HEK293 (cell line): ENCODE measurements around the gene NDUFC2.

Source experiments
- CTCF ChIA-PET: fragments of 350-600 bp; formaldehyde crosslinking; extraction: SDS; loops from one replicate; lab custom pipeline; 2021; ENCODE audit warnings: antibody characterized with exemption; lab: Yijun Ruan, JAX
- POLR2A ChIA-PET: fragments of 300-600 bp; formaldehyde crosslinking; extraction: SDS; loops from one replicate; lab custom pipeline; 2020; ENCODE audit warnings: antibody characterized with exemption, inconsistent platforms; lab: Yijun Ruan, JAX
- H3K27ac ChIP-seq: fragments of 200-500 bp; sonication (Bioruptor generic); 2 replicates; pipeline ENCODE4 v1.5.1; 2014; ENCODE audit warnings: low read depth, low read length, control low read depth, inconsistent platforms; ENCODE audit errors: extremely low read depth
- H3K36me3 ChIP-seq, 2 experiments: fragments of 200-500 bp in 1 of 2; sonication (Bioruptor generic) in 1 of 2; 1 replicate in 1 of 2; 2 replicates in 1 of 2; pipeline ENCODE4 v1.5.1; 2014 to 2017; ENCODE audit warnings: inconsistent platforms in 2 of 2, low read length in 2 of 2; ENCODE audit not compliant: control insufficient read depth in 2 of 2, insufficient read depth in 1 of 2
- H3K4me1 ChIP-seq: fragments of 200-500 bp; sonication (Bioruptor generic); 2 replicates; pipeline ENCODE4 v1.5.1; 2014; ENCODE audit warnings: mild to moderate bottlenecking, low read length, inconsistent platforms; ENCODE audit not compliant: control insufficient read depth, insufficient read depth
- H3K4me3 ChIP-seq: 2 replicates; pipeline ENCODE4 v1.5.1; 2011; ENCODE audit warnings: low read depth, mild to moderate bottlenecking, control low read depth, low read length, moderate library complexity
- H3K9me3 ChIP-seq: fragments of 200-500 bp; sonication (Bioruptor generic); 2 replicates; pipeline ENCODE4 v1.5.1; 2014; ENCODE audit warnings: low read depth, low read length, inconsistent platforms; ENCODE audit not compliant: control insufficient read depth, insufficient read depth
- HIC1 ChIP-seq: fragments of 450-650 bp; formaldehyde crosslinking; IDR thresholded peaks from 2 replicates; pipeline ENCODE4 v1.5.1; 2016; ENCODE audit warnings: missing biosample characterization, missing genetic modification characterization
- KLF8 ChIP-seq: fragments of 450-650 bp; formaldehyde crosslinking; IDR thresholded peaks from 2 replicates; pipeline ENCODE4 v1.5.1; 2016; ENCODE audit warnings: missing biosample characterization, missing genetic modification characterization
- MZF1 ChIP-seq: fragments of 450-650 bp; formaldehyde crosslinking; IDR thresholded peaks from 2 replicates; pipeline ENCODE4 v1.5.1; 2017; ENCODE audit warnings: missing biosample characterization, missing genetic modification characterization, borderline replicate concordance
- OSR2 ChIP-seq: fragments of 450-650 bp; formaldehyde crosslinking; IDR thresholded peaks from 2 replicates; pipeline ENCODE4 v1.5.1; 2016; ENCODE audit warnings: missing biosample characterization, missing genetic modification characterization
- TCF7L2 ChIP-seq: IDR thresholded peaks from 2 replicates; pipeline ENCODE4 v1.6.1; 2011; ENCODE audit warnings: low read depth, mild to moderate bottlenecking, inconsistent platforms, low read length, moderate library complexity, borderline replicate concordance
- ZBTB11 ChIP-seq: fragments of 450-650 bp; formaldehyde crosslinking; conservative IDR thresholded peaks from 2 replicates; pipeline ENCODE4 v1.5.1; 2016; ENCODE audit warnings: low read depth, missing biosample characterization, missing genetic modification characterization
- ZIC2 ChIP-seq: fragments of 450-650 bp; formaldehyde crosslinking; IDR thresholded peaks from 2 replicates; pipeline ENCODE4 v1.5.1; 2016; ENCODE audit warnings: missing biosample characterization, missing genetic modification characterization
- ZNF157 ChIP-seq: fragments of 450-650 bp; formaldehyde crosslinking; IDR thresholded peaks from 2 replicates; pipeline ENCODE4 v1.5.1; 2016; ENCODE audit warnings: missing biosample characterization, missing genetic modification characterization
- ZNF239 ChIP-seq: fragments of 450-650 bp; formaldehyde crosslinking; IDR thresholded peaks from 2 replicates; pipeline ENCODE4 v1.5.1; 2016; ENCODE audit warnings: missing biosample characterization, missing genetic modification characterization
- ZNF274 ChIP-seq, 2 experiments: fragments of 200-500 bp in 1 of 2; fragments of 450-650 bp in 1 of 2; sonication (Bioruptor generic) in 1 of 2; formaldehyde crosslinking in 1 of 2; IDR thresholded peaks; 2 replicates each; pipeline versions ENCODE4 v1.5.1 to v1.6.1; 2014 to 2016; ENCODE audit warnings: borderline replicate concordance in 1 of 2, inconsistent platforms in 1 of 2, low read length in 1 of 2, missing biosample characterization in 1 of 2, missing genetic modification characterization in 1 of 2
- ZNF280C ChIP-seq: fragments of 450-650 bp; formaldehyde crosslinking; IDR thresholded peaks from 2 replicates; pipeline ENCODE4 v1.5.1; 2016; ENCODE audit warnings: missing biosample characterization, missing genetic modification characterization
- ZNF311 ChIP-seq: fragments of 450-650 bp; formaldehyde crosslinking; IDR thresholded peaks from 2 replicates; pipeline ENCODE4 v1.5.1; 2017; ENCODE audit warnings: missing biosample characterization, missing genetic modification characterization, borderline replicate concordance
- ZNF350 ChIP-seq: fragments of 450-650 bp; formaldehyde crosslinking; IDR thresholded peaks from 2 replicates; pipeline ENCODE4 v1.5.0; 2017; ENCODE audit warnings: missing biosample characterization, mild to moderate bottlenecking, missing genetic modification characterization
- ZNF398 ChIP-seq: fragments of 450-650 bp; formaldehyde crosslinking; IDR thresholded peaks from 2 replicates; pipeline ENCODE4 v1.5.1; 2017; ENCODE audit warnings: missing biosample characterization, missing genetic modification characterization
- ZNF529 ChIP-seq: fragments of 450-650 bp; formaldehyde crosslinking; IDR thresholded peaks from 2 replicates; pipeline ENCODE4 v1.5.1; 2017; ENCODE audit warnings: missing genetic modification characterization, missing biosample characterization; ENCODE audit not compliant: insufficient replicate concordance
- ZNF548 ChIP-seq: fragments of 450-650 bp; formaldehyde crosslinking; IDR thresholded peaks from 2 replicates; pipeline ENCODE4 v1.5.1; 2016; ENCODE audit warnings: missing biosample characterization, missing genetic modification characterization
- ZNF549 ChIP-seq: fragments of 450-650 bp; IDR thresholded peaks from 2 replicates; pipeline ENCODE4 v1.5.1; 2018; ENCODE audit warnings: missing biosample characterization, missing genetic modification characterization, mild to moderate bottlenecking, inconsistent platforms, moderate library complexity
- ZNF580 ChIP-seq: fragments of 450-650 bp; formaldehyde crosslinking; IDR thresholded peaks from 2 replicates; pipeline ENCODE4 v1.5.1; 2016; ENCODE audit warnings: missing biosample characterization, missing genetic modification characterization
- ZNF600 ChIP-seq: fragments of 450-650 bp; formaldehyde crosslinking; IDR thresholded peaks from 2 replicates; pipeline ENCODE4 v1.5.1; 2016; ENCODE audit warnings: missing biosample characterization, missing genetic modification characterization
- ZNF660 ChIP-seq: fragments of 450-650 bp; IDR thresholded peaks from 2 replicates; pipeline ENCODE4 v1.5.1; 2018; ENCODE audit warnings: missing biosample characterization, mild to moderate bottlenecking, missing genetic modification characterization

NDUFC2 gene

GRCh38 chr11:78023426-78023825 lies 56.2 kb downstream of the NDUFC2 start:
- H3K4me3 ChIP-seq, result peak overlapping the region; percentile 30; the same call in 1 of the 2 replicates
- POLR2A ChIA-PET, result no interaction called here
- H3K9me3 ChIP-seq, result no peaks in the 10 kb centered on the region
- no peak overlapping the region for H3K27ac ChIP-seq
- peaks cover 4% of the 10 kb centered on the region; the same call in 1 of the 2 replicates for H3K4me1 ChIP-seq
- CTCF ChIA-PET, result no interaction called here
- TF ChIP-seq ZNF157 (tag by site-specific recombination), result no peak
- no peak for TF ChIP-seq ZNF398 (tag by site-specific recombination)
- no peak for TF ChIP-seq ZNF239
- no peak for TF ChIP-seq HIC1
- no peak for TF ChIP-seq ZNF660 (tag by site-specific recombination)
- no peak for TF ChIP-seq ZNF549 (tag by site-specific recombination)
- TF ChIP-seq ZNF280C, result no peak
- no peak for TF ChIP-seq ZNF311 (tag by site-specific recombination)
- no peak for TF ChIP-seq ZNF600 (tag by site-specific recombination)
- TF ChIP-seq MZF1 (tag by site-specific recombination), result no peak
- no peak for TF ChIP-seq ZNF274 (IDR thresholded peaks at IDR 0.05; ENCODE audit: low read length)
- no peak for TF ChIP-seq ZNF274 (tag by site-specific recombination; IDR thresholded peaks at IDR 0.05; ENCODE audit: borderline replicate concordance)
- no peaks in the 10 kb centered on the region for H3K36me3 ChIP-seq

- Histone ChIP-seq H3K4me1 (peaks cover 4% of the 10 kb centered on the region; the same call in 1 of the 2 replicates), H3K4me3 (peak within 1 kb of the TSS; percentile 30), H3K9me3 (no peaks in the 10 kb centered on the region), H3K27ac (no peak within 1 kb of the TSS), H3K36me3 (no peaks in the 10 kb centered on the region)
- TF ChIP-seq ZNF580 (tag by site-specific recombination), result no peak
- no peak for TF ChIP-seq TCF7L2
- TF ChIP-seq ZBTB11 (tag by site-specific recombination), result no peak
- no peak for TF ChIP-seq ZIC2 (tag by site-specific recombination)
- TF ChIP-seq KLF8 (tag by site-specific recombination), result no peak
- no peak for TF ChIP-seq ZNF311 (tag by site-specific recombination)
- TF ChIP-seq ZNF548 (tag by site-specific recombination), result no peak
- TF ChIP-seq ZNF350 (tag by site-specific recombination), result no peak
- TF ChIP-seq ZNF529 (tag by site-specific recombination), result no peak
- no peak for TF ChIP-seq OSR2 (tag by site-specific recombination)
- POLR2A ChIA-PET, result no interaction called here
- CTCF ChIA-PET, result no interaction called here
These were observed 57.0 kb downstream of the NDUFC2 start, which contains the start of gene KCTD14 for GRCh38 chr11:78022397-78023396. KCTD14 (minus strand) TSS chr11:78023276; CDS start chr11:78023249, 27 bp downstream.
